Dermis microvascular lymphatic vessel endothelial cell (primary cell): ENCODE measurements around the gene BARX2. TPM values are rescaled to one million over a fixed set of nuclear protein-coding genes. Genes with fewer than 3 reads are reported as not detected.

Experiments
- DNase-seq, 2 donors: peaks; one replicate each; pipeline versions ENCODE4 v3.0.0 to v3.0.0-alpha.2; 2010; ENCODE audit warnings: low read depth in 2 of 2
- total RNA-seq: library from RNA; depleted of rRNA; stranded (reverse); fragments of >200 nt; gene quantifications from 2 replicates; pipeline ENCODE4 v1.2.1, GENCODE V29; 2014

The BARX2 gene
- total RNA-seq, 1 donor from 2014 or later: not detected

- no peak for DNase-seq
Measured at GRCh38 chr11:129374081-129374992, 1.3 kb upstream of the BARX2 start.

- peak in 1 of 2 donors; percentile 9 for DNase-seq
Measured at GRCh38 chr11:129374993-129375750, 476 bp upstream of the BARX2 start.

GRCh38 chr11:129376658-129377341 is 1.2 kb downstream of the BARX2 start:
- DNase-seq: no peak

- no peak for DNase-seq
Measured at GRCh38 chr11:129377739-129378138, 2.1 kb downstream of the BARX2 start.

GRCh38 chr11:129380413-129380812 is 4.8 kb downstream of the BARX2 start:
- no peak for DNase-seq

GRCh38 chr11:129382583-129382982 is 6.9 kb downstream of the BARX2 start:
- no peak for DNase-seq

- no peak for DNase-seq
Measured at GRCh38 chr11:129383060-129383459, 7.4 kb downstream of the BARX2 start.

- DNase-seq: no peak
Measured at GRCh38 chr11:129383502-129383901, 7.9 kb downstream of the BARX2 start.

- DNase-seq: no peak
Measured at GRCh38 chr11:129384415-129384814, 8.8 kb downstream of the BARX2 start.

- DNase-seq: no peak
Measured at GRCh38 chr11:129385801-129386200, 10.2 kb downstream of the BARX2 start.

GRCh38 chr11:129386795-129387397 is 11.2 kb downstream of the BARX2 start:
- DNase-seq: no peak

- no peak for DNase-seq
Measured at GRCh38 chr11:129387434-129387833, 11.8 kb downstream of the BARX2 start.

- no peak for DNase-seq
Measured at GRCh38 chr11:129388824-129389223, 13.2 kb downstream of the BARX2 start.

GRCh38 chr11:129390303-129390821 is 14.7 kb downstream of the BARX2 start:
- no peak for DNase-seq

- DNase-seq: no peak
Measured at GRCh38 chr11:129391360-129391759, 15.7 kb downstream of the BARX2 start.

GRCh38 chr11:129391821-129392220 is 16.2 kb downstream of the BARX2 start:
- no peak for DNase-seq

- DNase-seq: no peak
Measured at GRCh38 chr11:129392995-129393394, 17.3 kb downstream of the BARX2 start.

- no peak for DNase-seq
Measured at GRCh38 chr11:129394709-129395108, 19.1 kb downstream of the BARX2 start.

- no peak for DNase-seq
Measured at GRCh38 chr11:129395432-129395831, 19.8 kb downstream of the BARX2 start.

GRCh38 chr11:129395883-129396282 is 20.2 kb downstream of the BARX2 start:
- no peak for DNase-seq

- no peak for DNase-seq
Measured at GRCh38 chr11:129396454-129396853, 20.8 kb downstream of the BARX2 start.
